GM19468 (cell line): ENCODE data around the gene SEZ6L.

ENCODE experiments used
- ATAC-seq: cut with Tn5 transposase; IDR thresholded peaks from one replicate; pipeline ENCODE4 v1.9.1; 2021; ENCODE audit warnings: mild to moderate bottlenecking, moderate library complexity, moderate number of reproducible peaks; ENCODE audit not compliant: unreplicated experiment; ENCODE audit errors: extremely low read depth

SEZ6L gene

DNA sequence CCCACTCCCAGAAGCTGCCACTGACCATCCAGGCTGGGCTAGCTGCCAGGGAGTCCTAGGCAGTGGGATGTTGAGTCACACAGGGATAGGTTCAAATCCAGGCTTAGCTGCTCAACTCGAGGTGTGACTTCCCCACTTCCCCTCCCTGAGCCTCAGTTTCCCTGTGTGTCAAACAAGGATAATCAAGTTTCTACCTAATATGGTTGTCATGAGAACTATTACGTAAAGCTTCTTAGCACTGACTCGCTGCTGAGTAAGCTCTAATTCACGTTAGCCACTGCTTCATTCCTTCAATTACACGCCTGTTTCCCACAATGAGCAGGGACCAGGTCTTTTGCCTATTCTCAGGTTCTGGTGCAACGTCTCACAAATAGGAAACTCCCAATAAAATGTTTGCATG, 67.7 kb downstream of the SEZ6L start:
- no peak for ATAC-seq

DNA sequence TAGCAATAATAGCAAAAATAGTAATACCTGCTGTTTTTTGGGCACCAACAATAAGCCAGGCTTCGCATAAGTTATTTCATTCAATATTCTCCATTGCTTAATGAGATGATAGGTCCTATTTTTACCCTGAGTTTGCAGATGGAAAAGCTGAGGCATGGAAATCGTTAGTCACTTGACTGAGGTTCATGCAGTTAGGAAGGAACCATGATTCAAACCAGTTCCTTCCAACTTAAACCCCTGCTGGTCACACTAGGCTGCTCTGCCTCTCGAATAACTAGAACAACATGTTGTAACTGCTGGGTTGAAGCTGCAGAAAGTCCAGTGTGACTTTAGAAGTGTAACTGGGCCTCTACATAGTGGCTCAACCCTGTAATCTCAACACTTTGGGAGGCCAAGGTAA, 69.3 kb downstream of the SEZ6L start:
- no peak for ATAC-seq

GRCh38 chr22:26239581-26239980, 70.3 kb downstream of the SEZ6L start:
- no peak for ATAC-seq

DNA sequence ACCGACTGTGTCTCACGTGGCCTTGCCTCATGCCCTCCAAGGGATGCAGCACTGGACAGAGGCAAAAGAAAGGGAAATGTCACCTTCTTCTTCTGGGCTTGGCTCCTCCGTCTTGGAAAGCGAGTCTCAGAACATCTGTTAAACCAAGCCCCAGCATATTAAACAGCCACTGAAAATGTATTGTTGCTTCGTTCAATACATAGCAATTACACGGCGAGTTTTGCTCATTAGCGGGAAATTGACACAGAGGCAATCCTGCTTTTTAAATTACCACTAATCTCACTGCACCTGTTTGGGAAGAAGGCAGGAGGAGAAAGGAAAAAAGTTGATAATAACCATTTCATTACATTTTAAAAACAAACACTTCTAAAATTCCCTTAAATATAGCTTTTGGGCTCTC, 72.1 kb downstream of the SEZ6L start:
- no peak for ATAC-seq

DNA sequence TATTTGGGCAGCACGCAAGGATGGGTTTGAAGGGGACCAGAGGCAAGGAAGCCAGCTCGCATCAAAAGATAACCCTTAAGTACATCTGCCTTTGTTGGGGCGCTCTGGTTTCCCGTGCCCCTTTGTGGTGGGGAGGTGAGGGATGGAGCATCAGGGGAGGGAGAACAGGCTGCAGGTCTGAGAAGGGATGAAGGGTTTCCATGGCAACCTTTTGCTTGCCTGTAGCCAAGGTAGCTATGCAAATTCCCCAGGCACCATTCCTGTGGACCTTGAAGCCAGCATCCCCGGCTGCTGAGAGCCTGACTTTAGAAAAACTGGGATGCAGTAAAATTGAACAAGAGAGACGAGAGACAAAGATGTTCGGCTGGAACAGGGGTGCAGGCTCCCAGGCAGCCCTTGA, 75.7 kb downstream of the SEZ6L start:
- no peak for ATAC-seq

- no peak for ATAC-seq
Observed at GRCh38 chr22:26246552-26246951, 77.3 kb downstream of the SEZ6L start.

- no peak for ATAC-seq
Observed at GRCh38 chr22:26251869-26252268, 82.6 kb downstream of the SEZ6L start.

DNA sequence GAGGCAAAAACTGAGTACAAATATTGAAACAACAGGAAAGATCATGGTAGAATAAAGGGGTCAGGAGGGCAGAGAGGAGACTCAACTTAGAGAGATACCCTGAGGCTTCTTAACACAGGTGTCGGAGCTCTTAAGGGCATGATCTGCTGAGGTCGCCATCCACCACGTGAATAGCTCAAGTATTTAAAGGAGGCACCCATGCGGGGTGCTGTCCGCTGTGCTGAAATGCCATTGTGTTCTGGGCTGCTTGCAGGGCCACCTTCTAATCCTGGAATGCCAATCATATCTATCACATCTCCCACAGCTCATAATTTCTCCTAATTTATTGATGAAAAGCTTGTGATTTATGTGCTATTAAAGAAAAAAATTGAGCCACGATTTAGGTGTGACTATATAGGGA, 90.2 kb downstream of the SEZ6L start:
- no peak for ATAC-seq

- ATAC-seq = no peak
Observed at GRCh38 chr22:26264162-26264561, 94.9 kb downstream of the SEZ6L start.

- ATAC-seq = no peak
Observed at GRCh38 chr22:26265281-26265680, 96.0 kb downstream of the SEZ6L start.

DNA sequence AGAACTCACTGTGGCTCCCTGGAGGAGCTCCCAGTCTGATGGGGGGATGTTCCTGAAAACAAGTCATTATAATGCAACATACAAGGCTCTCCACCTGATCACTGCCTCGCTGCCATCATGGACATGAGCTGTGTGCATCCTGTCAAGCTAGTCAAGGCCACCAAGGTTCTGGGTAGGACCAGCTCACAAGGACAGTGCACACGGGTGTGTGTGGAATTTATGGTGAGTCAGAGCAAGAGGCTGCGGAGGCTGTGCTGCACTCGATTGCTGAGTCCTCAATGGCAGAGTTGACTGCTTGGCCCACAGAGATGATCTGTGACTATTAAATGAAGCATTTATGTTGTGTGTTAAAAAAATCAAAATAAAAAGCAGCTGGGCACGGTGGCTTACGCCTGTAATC, 96.6 kb downstream of the SEZ6L start:
- ATAC-seq = no peak

- no peak for ATAC-seq
Observed at GRCh38 chr22:26267856-26268255, 98.6 kb downstream of the SEZ6L start.

- no peak for ATAC-seq
Observed at GRCh38 chr22:26269572-26269971, 100.3 kb downstream of the SEZ6L start.

GRCh38 chr22:26271427-26271826, 102.2 kb downstream of the SEZ6L start:
- no peak for ATAC-seq

GRCh38 chr22:26273011-26273675, 103.9 kb downstream of the SEZ6L start:
- no peak for ATAC-seq

- ATAC-seq = no peak
Observed at GRCh38 chr22:26276529-26277160, 107.4 kb downstream of the SEZ6L start.

DNA sequence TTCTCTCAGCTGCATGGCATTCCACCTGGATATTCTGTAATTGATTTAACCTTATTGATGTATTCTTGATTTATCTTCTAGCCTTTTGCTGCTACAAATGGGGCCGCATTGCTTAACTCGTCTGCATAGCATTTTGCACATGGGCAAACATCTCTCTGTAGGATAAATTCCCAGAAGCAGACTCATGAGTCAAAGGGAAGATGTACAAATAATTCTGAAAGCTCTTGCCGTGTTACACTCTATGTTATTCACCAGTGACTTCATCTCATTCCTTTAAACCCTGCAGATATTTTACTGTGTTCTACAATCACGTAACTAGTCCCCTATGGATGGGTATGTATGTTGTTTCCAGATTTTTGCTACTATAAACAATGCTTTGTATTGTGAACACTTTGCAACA, 112.7 kb downstream of the SEZ6L start:
- ATAC-seq = no peak

DNA sequence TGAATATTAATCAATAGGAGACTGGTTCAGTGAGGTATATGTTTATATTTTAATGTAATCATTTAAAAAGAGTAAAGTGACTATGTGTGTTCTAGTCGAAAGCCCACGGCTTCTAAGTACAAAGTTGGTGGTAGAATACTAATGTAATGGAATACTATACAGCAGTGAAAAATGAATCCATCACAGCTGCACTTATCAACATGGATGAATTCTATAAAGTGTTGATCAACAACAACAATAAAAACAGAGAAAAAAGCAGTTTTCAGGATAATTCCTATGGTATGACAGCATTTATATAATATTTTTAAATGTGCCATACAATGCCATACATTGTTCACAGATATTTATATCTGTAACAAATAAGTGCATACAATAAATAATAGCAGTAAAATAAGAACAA, 114.1 kb downstream of the SEZ6L start:
- ATAC-seq = no peak

GRCh38 chr22:26285632-26286031, 116.4 kb downstream of the SEZ6L start:
- ATAC-seq = no peak

DNA sequence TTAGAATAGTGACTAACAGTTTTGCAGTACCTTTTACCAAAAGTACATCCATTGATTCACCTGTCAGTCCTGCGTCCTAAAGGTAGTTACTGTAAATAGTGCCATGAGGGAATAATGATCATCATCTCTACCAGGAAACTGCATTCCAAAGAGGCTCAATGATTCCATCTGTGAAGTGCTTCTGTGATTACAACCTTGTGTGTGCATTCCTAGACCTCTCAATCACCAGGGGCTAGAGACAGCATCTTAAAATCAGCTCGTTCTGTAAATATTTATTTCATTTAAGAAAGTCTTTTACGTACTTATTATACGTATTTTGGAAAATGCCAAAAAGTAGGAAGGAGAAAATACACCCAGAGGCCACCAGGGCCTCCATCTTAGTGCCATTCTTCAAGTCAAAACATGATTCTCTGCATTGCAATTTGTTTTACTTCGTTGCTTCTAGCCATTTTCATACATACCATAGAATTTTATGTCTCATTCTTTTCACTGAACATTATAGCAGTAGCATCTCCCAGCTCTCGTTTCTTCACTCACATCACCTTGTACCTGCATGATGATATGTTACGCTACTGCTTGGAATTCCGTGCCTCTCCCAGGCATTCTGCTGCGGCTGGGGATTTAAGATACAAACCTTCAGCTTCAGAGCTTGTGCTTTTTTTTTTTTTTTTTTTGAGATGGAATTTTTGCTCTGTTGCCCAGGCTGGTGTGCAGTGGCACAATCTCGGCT, 117.0 kb downstream of the SEZ6L start:
- ATAC-seq = no peak

DNA sequence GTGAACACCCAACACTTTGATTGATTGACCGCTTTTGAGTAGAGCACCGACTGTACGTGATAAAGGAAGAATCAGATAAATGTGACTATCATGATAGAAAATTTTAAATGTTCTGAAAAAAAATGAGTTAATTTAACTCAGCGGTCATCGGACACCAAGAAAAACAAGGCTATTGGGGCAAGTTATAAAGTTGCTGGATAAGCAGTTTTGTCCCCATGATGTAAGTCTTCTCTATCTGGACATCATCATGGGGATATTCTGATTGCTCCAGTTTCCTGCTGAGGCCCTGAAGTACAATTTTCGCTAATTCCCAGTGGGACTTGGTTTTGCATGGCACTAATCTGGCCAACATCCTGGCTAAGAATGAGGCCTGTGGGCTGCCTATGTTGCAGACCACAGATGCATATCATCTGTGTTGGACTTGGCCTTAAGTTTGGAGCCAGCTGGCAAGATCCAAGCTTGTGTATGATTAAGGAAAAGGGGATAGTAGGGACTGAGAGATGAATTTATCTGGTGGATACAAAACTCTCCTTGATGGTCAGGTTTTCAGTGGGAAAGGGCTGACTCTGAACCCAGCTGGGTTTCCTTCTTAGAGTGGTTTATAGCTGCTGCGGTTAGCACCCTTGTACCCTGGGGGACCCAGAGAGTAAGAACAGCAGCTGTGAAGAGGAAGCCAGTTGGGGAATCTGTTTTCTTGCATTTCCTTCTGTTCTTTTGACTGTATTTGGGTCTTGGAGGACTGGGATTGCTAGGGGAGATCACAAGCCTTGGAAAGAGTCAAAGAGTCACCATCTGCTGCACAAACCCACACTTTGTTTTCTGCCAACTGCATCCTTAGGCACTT, 118.3 kb downstream of the SEZ6L start:
- ATAC-seq = no peak
